HepG2 (cell line): Measurements from ENCODE around the gene CIB2. TPM values are rescaled to one million over a fixed set of nuclear protein-coding genes. Genes with fewer than 3 reads are reported as not detected.

Source experiments
- BCL6 ChIP-seq: IDR thresholded peaks from 2 replicates; pipeline ENCODE4 v1.6.1; 2016; ENCODE audit warnings: missing genetic modification reagents, missing compliant biosample characterization
- CENPX ChIP-seq: sonication (generic); formaldehyde crosslinking; IDR thresholded peaks from 2 replicates; pipeline ENCODE4 v1.9.0; 2021; ENCODE audit warnings: mild to moderate bottlenecking, missing genetic modification reagents, moderate library complexity
- EP300 ChIP-seq, 3 experiments: sonication (generic) in 1 of 3; formaldehyde crosslinking in 1 of 3; IDR thresholded peaks; 2 replicates each; pipeline versions ENCODE4 v1.5.1 to v1.6.1; 2011 to 2020; ENCODE audit warnings: low read depth in 2 of 3, low read length in 2 of 3, borderline replicate concordance in 1 of 3, improper control_type of control experiment in 1 of 3, mild to moderate bottlenecking in 1 of 3, missing genetic modification reagents in 1 of 3, moderate library complexity in 1 of 3
- ETV5 ChIP-seq: IDR thresholded peaks from 2 replicates; pipeline ENCODE4 v1.6.1; 2018; ENCODE audit warnings: missing biosample characterization, missing genetic modification reagents, inconsistent platforms, borderline replicate concordance
- FOXA3 ChIP-seq: IDR thresholded peaks from 2 replicates; pipeline ENCODE4 v1.6.1; 2016; ENCODE audit warnings: missing genetic modification reagents, missing compliant biosample characterization
- FOXP1 ChIP-seq, 2 experiments: fragments of 450-650 bp in 1 of 2; IDR thresholded peaks; 2 replicates each; pipeline ENCODE4 v1.6.1; 2017 to 2018; ENCODE audit warnings: antibody characterized with exemption in 1 of 2
- GABPA ChIP-seq, 2 experiments: IDR thresholded peaks; 2 replicates each; pipeline ENCODE4 v1.6.1; 2011 to 2016; ENCODE audit warnings: low read depth in 2 of 2, low read length in 1 of 2, missing biosample characterization in 1 of 2, missing genetic modification characterization in 1 of 2
- GATAD2A ChIP-seq: IDR thresholded peaks from 2 replicates; pipeline ENCODE4 v1.6.1; 2016
- HMG20A ChIP-seq: IDR thresholded peaks from 2 replicates; pipeline ENCODE4 v1.6.1; 2016; ENCODE audit warnings: borderline replicate concordance
- NR2F2 ChIP-seq: IDR thresholded peaks from 2 replicates; pipeline ENCODE4 v1.6.1; 2012; ENCODE audit warnings: low read depth, inconsistent platforms, borderline replicate concordance
- NRL ChIP-seq: sonication (generic); formaldehyde crosslinking; IDR thresholded peaks from 2 replicates; pipeline ENCODE4 v1.5.0; 2020; ENCODE audit warnings: missing genetic modification reagents, mild to moderate bottlenecking, moderate library complexity, borderline replicate concordance
- PRMT3 ChIP-seq: sonication (generic); formaldehyde crosslinking; IDR thresholded peaks from 2 replicates; pipeline ENCODE4 v1.8.1; 2022; ENCODE audit warnings: low read depth, mild to moderate bottlenecking, moderate library complexity, missing genetic modification reagents, borderline replicate concordance
- RARA ChIP-seq: IDR thresholded peaks from 2 replicates; pipeline ENCODE4 v1.6.1; 2016; ENCODE audit warnings: missing genetic modification reagents, missing compliant biosample characterization
- RBM22 ChIP-seq: fragments of 200-400 bp; formaldehyde crosslinking; optimal IDR thresholded peaks from 2 replicates; pipeline ENCODE3; 2017; ENCODE audit warnings: mild to moderate bottlenecking, low read length, moderate library complexity
- RCOR2 ChIP-seq: IDR thresholded peaks from 2 replicates; pipeline ENCODE4 v1.6.1; 2016; ENCODE audit warnings: missing biosample characterization, missing genetic modification reagents
- SOX6 ChIP-seq, 2 experiments: fragments of 450-650 bp in 1 of 2; sonication (generic) in 1 of 2; formaldehyde crosslinking in 1 of 2; IDR thresholded peaks; 2 replicates each; pipeline versions ENCODE4 v1.4.0 to v1.6.1; 2017 to 2020; ENCODE audit warnings: antibody characterized with exemption in 1 of 2, mild to moderate bottlenecking in 1 of 2, missing genetic modification reagents in 1 of 2
- SP5 ChIP-seq: IDR thresholded peaks from 2 replicates; pipeline ENCODE4 v1.6.1; 2016; ENCODE audit warnings: low read depth, borderline replicate concordance
- TCF7 ChIP-seq: sonication (generic); IDR thresholded peaks from 2 replicates; pipeline ENCODE4 v1.6.1; 2016; ENCODE audit warnings: antibody characterized with exemption, low read depth
- TEAD3 ChIP-seq: optimal IDR thresholded peaks from 2 replicates; pipeline ENCODE3; 2016; ENCODE audit warnings: borderline replicate concordance
- ZNF569 ChIP-seq: sonication (generic); formaldehyde crosslinking; IDR thresholded peaks from 2 replicates; pipeline ENCODE4 v1.5.0; 2020; ENCODE audit warnings: mild to moderate bottlenecking, missing genetic modification reagents, moderate library complexity, borderline replicate concordance
- ZNF570 ChIP-seq: sonication (generic); formaldehyde crosslinking; IDR thresholded peaks from 2 replicates; pipeline ENCODE4 v1.4.0; 2020; ENCODE audit warnings: mild to moderate bottlenecking, missing genetic modification reagents, borderline replicate concordance
- ZNF652 ChIP-seq: IDR thresholded peaks from 2 replicates; pipeline ENCODE4 v1.6.1; 2016; ENCODE audit warnings: low read depth, borderline replicate concordance
- ZSCAN30 ChIP-seq: sonication (generic); formaldehyde crosslinking; IDR thresholded peaks from 2 replicates; pipeline ENCODE4 v1.5.0; 2020; ENCODE audit warnings: mild to moderate bottlenecking, missing genetic modification reagents
- polyA plus RNA-seq, 8 experiments: library from polyadenylated mRNA; depleted of rRNA in 3 of 8; stranded (reverse) in 7 of 8; unstranded in 1 of 8; fragments of >200 nt; fragmentation: Illumina TruSeq in 4 of 8; extraction: Trizol in 4 of 8; gene quantifications; 2 replicates each; pipeline versions ENCODE4 v1.2.1 to v1.2.3, GENCODE V29; 2011 to 2016; ENCODE audit warnings: low read depth in 4 of 8, missing spikeins in 1 of 8, mixed read lengths in 1 of 8; ENCODE audit not compliant: insufficient read depth in 1 of 8
- total RNA-seq, 5 experiments: library from RNA; depleted of rRNA; stranded (reverse); fragments of >200 nt; fragmentation: Illumina TruSeq; extraction: Trizol; gene quantifications; 2 replicates each; pipeline ENCODE4 v1.2.3, GENCODE V29; 2016; ENCODE audit warnings: low read depth in 1 of 5
- TF ChIP-seq, protein P1 (sequence below): sonication (generic); IDR thresholded peaks from 2 replicates; pipeline ENCODE4 v1.6.1; 2016; ENCODE audit warnings: low read depth, borderline replicate concordance
- TF ChIP-seq, protein P2 (sequence below): IDR thresholded peaks from 2 replicates; pipeline ENCODE4 v1.4.0; 2020; ENCODE audit warnings: mild to moderate bottlenecking, missing genetic modification reagents
- TF ChIP-seq, protein P3 (sequence below): IDR thresholded peaks from 2 replicates; pipeline ENCODE4 v1.6.1; 2018; ENCODE audit warnings: missing genetic modification reagents, mild to moderate bottlenecking, missing compliant biosample characterization

CIB2 gene
- total and polyA plus RNA-seq, 2 of the 13 experiments (the other 11 are each of a cell fraction or from before 2014, with no cell fraction given): 1.4 to 1.5 TPM

- TF ChIP-seq TCF7 (peak; percentile 30; the same call in 1 of the 2 replicates), BCL6 (peak; percentile 52), CENPX (CRISPR knock-in tag) (no peak), ZSCAN30 (CRISPR knock-in tag) (no peak), SP5 (CRISPR knock-in tag) (peak; percentile 76), ZNF569 (CRISPR knock-in tag) (no peak), ZNF570 (CRISPR knock-in tag) (no peak), GABPA (IDR thresholded peaks at IDR 0.05; ENCODE audit: low read depth, low read length) (no peak), GABPA (CRISPR knock-in tag; IDR thresholded peaks at IDR 0.05; ENCODE audit: low read depth) (no peak), ZNF652 (no peak), RBM22 (no peak), RARA (CRISPR knock-in tag) (0 out of 2 replicates have a peak, but pooled peaks have one; percentile 54), NR2F2 (0 out of 2 replicates have a peak, but pooled peaks have one; percentile 28), SOX6 (IDR thresholded peaks at IDR 0.05) (no peak), SOX6 (CRISPR knock-in tag; IDR thresholded peaks at IDR 0.05) (peak; percentile 89), FOXP1 (IDR thresholded peaks at IDR 0.05) (no peak), FOXP1 (CRISPR knock-in tag; IDR thresholded peaks at IDR 0.05) (peak; percentile 83), GATAD2A (CRISPR knock-in tag) (peak; percentile 56), RCOR2 (CRISPR knock-in tag) (0 out of 2 replicates have a peak, but pooled peaks have one; percentile 44), TEAD3 (CRISPR knock-in tag) (peak; percentile 36), PRMT3 (CRISPR knock-in tag) (no peak), FOXA3 (CRISPR knock-in tag) (peak; percentile 82), NRL (CRISPR knock-in tag) (no peak), HMG20A (CRISPR knock-in tag) (peak; percentile 73; the same call in 1 of the 2 replicates), ETV5 (CRISPR knock-in tag) (peak; percentile 47; the same call in 1 of the 2 replicates), EP300 (IDR thresholded peaks at IDR 0.05; ENCODE audit: low read depth in 2 of 2, low read length in 2 of 2) (peak in 1 of 2 experiments; percentile 38; a peak in 1 of 4 replicates), EP300 (CRISPR knock-in tag; IDR thresholded peaks at IDR 0.05; ENCODE audit: borderline replicate concordance) (no peak)
- TF ChIP-seq, protein P1, sequence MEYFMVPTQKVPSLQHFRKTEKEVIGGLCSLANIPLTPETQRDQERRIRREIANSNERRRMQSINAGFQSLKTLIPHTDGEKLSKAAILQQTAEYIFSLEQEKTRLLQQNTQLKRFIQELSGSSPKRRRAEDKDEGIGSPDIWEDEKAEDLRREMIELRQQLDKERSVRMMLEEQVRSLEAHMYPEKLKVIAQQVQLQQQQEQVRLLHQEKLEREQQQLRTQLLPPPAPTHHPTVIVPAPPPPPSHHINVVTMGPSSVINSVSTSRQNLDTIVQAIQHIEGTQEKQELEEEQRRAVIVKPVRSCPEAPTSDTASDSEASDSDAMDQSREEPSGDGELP: peak; percentile 38; the same call in 1 of the 2 replicates
- TF ChIP-seq, protein P2, sequence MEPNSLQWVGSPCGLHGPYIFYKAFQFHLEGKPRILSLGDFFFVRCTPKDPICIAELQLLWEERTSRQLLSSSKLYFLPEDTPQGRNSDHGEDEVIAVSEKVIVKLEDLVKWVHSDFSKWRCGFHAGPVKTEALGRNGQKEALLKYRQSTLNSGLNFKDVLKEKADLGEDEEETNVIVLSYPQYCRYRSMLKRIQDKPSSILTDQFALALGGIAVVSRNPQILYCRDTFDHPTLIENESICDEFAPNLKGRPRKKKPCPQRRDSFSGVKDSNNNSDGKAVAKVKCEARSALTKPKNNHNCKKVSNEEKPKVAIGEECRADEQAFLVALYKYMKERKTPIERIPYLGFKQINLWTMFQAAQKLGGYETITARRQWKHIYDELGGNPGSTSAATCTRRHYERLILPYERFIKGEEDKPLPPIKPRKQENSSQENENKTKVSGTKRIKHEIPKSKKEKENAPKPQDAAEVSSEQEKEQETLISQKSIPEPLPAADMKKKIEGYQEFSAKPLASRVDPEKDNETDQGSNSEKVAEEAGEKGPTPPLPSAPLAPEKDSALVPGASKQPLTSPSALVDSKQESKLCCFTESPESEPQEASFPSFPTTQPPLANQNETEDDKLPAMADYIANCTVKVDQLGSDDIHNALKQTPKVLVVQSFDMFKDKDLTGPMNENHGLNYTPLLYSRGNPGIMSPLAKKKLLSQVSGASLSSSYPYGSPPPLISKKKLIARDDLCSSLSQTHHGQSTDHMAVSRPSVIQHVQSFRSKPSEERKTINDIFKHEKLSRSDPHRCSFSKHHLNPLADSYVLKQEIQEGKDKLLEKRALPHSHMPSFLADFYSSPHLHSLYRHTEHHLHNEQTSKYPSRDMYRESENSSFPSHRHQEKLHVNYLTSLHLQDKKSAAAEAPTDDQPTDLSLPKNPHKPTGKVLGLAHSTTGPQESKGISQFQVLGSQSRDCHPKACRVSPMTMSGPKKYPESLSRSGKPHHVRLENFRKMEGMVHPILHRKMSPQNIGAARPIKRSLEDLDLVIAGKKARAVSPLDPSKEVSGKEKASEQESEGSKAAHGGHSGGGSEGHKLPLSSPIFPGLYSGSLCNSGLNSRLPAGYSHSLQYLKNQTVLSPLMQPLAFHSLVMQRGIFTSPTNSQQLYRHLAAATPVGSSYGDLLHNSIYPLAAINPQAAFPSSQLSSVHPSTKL (CRISPR knock-in tag): peak; percentile 74
- TF ChIP-seq, protein P3, sequence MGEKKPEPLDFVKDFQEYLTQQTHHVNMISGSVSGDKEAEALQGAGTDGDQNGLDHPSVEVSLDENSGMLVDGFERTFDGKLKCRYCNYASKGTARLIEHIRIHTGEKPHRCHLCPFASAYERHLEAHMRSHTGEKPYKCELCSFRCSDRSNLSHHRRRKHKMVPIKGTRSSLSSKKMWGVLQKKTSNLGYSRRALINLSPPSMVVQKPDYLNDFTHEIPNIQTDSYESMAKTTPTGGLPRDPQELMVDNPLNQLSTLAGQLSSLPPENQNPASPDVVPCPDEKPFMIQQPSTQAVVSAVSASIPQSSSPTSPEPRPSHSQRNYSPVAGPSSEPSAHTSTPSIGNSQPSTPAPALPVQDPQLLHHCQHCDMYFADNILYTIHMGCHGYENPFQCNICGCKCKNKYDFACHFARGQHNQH (CRISPR knock-in tag): 0 out of 2 replicates have a peak, but pooled peaks have one; percentile 31
Measured at GRCh38 chr15:78127882-78128281, 3.4 kb downstream of the CIB2 start (continued).
